Measurements from ENCODE around the gene ALOX5AP.

DNA sequence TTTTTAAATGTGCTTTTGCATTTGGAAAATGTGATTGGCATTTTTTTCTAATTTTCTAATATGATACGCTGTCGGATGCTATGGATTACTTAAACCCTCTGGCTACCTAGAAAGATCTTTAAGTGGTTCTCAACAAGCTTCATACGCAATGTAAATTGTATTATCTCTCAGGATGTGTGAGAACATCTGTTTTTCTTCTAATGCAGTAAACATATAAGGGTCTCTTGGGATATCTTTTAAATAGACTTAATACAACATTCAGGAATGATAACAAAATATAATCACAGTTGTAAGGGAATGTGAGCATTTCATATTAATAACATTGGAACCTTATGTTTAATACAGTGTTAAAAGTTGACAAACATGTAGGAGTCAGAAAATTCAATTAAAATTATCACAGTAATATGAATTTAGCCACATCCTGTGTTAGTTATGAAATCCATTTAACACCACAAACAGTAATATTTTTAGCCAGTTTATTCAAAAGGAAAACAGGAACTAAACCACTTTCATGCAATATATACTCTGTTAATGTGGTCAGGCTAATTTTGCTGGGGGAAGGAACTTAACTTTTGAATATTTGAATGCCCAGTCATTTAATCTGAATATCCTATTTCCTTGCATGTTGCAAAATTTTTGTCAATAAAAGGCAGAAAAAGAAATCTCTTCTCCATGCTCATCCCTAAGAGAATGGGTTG is 15.0 kb upstream of the ALOX5AP start:
- TF ChIP-seq CTCF (IDR thresholded peaks at IDR 0.05; ENCODE audit: low read depth, low read length, missing input control) (no peak), MAX (IDR thresholded peaks at IDR 0.05) (no peak), TAF1 (conservative IDR thresholded peaks at IDR 0.05) (no peak), ZBTB33 (IDR thresholded peaks at IDR 0.05) (no peak), YY1 (IDR thresholded peaks at IDR 0.05) (no peak), FOXA1 (IDR thresholded peaks at IDR 0.05) (no peak), JUND (IDR thresholded peaks at IDR 0.05) (no peak), SP1 (IDR thresholded peaks at IDR 0.05) (no peak), RAD21 (IDR thresholded peaks at IDR 0.05) (no peak)

Measured in liver (tissue), 3 donors.